ENCODE measurements around the gene SBF2.
"Not testable (repeated sequence)": the region's sequence is repeated elsewhere in the genome, so short reads cannot be mapped to it uniquely, and the experiment has no call there.

The SBF2 gene

GRCh38 chr11:10044618-10045017 is 249.4 kb downstream of the SBF2 start:
- DNase-seq = no peak

GRCh38 chr11:10042699-10043098 is 251.3 kb downstream of the SBF2 start:
- no peak for DNase-seq

GRCh38 chr11:10041748-10042446 is 252.1 kb downstream of the SBF2 start:
- no peak for DNase-seq

- DNase-seq = no peak
Measured at GRCh38 chr11:10041332-10041731, 252.7 kb downstream of the SBF2 start.

GRCh38 chr11:10038521-10039302 is 255.3 kb downstream of the SBF2 start:
- DNase-seq = no peak

GRCh38 chr11:10035932-10036331 is 258.1 kb downstream of the SBF2 start:
- not testable (repeated sequence) for DNase-seq

GRCh38 chr11:10032935-10033334 is 261.1 kb downstream of the SBF2 start:
- no peak for DNase-seq

GRCh38 chr11:10030122-10030490 is 263.9 kb downstream of the SBF2 start:
- no peak for DNase-seq

- no peak for DNase-seq
Measured at GRCh38 chr11:10029386-10030121, 264.5 kb downstream of the SBF2 start.

- no peak for DNase-seq
Measured at GRCh38 chr11:10026514-10026913, 267.5 kb downstream of the SBF2 start.

GRCh38 chr11:10023212-10023611 is 270.8 kb downstream of the SBF2 start:
- no peak for DNase-seq

- DNase-seq = no peak
Measured at GRCh38 chr11:10022764-10023163, 271.3 kb downstream of the SBF2 start.

- DNase-seq = no peak
Measured at GRCh38 chr11:10021563-10021962, 272.5 kb downstream of the SBF2 start.

GRCh38 chr11:10019906-10020682 is 273.9 kb downstream of the SBF2 start:
- peak; percentile 3 for DNase-seq

GRCh38 chr11:10017911-10018310 is 276.1 kb downstream of the SBF2 start:
- no peak for DNase-seq

- DNase-seq = no peak
Measured at GRCh38 chr11:10017050-10017449, 277.0 kb downstream of the SBF2 start.

- DNase-seq = no peak
Measured at GRCh38 chr11:10012068-10012467, 282.0 kb downstream of the SBF2 start.

GRCh38 chr11:10005955-10006525 is 288.0 kb downstream of the SBF2 start:
- DNase-seq = no peak

- no peak for DNase-seq
Measured at GRCh38 chr11:10004526-10005113, 289.4 kb downstream of the SBF2 start.

GRCh38 chr11:10002221-10002620 is 291.8 kb downstream of the SBF2 start:
- DNase-seq = no peak

GRCh38 chr11:9992306-9992705 is 301.7 kb downstream of the SBF2 start:
- DNase-seq = no peak
